WTC11 (cell line): ENCODE results near the gene SPINT2. TPM values are rescaled to one million over a fixed set of nuclear protein-coding genes. Genes with fewer than 3 reads are reported as not detected.

Experiments
- ATAC-seq: fragments of 200-7000 bp; cut with Tn5 transposase; 2 replicates; pipeline ENCODE4 v1.10.0; 2021; ENCODE audit warnings: mild to moderate bottlenecking, moderate library complexity
- Bru-seq: library from RNA; stranded (reverse); fragments of 400-500 nt; gene quantifications from one replicate; lab custom pipeline; 2021; lab: Mats Ljungman, UMichigan
- CTCF ChIA-PET: fragments of 300-600 bp; sonication (Branson Sonifier 250); formaldehyde crosslinking; loops from one replicate; lab custom pipeline; 2021; ENCODE audit warnings: antibody characterized with exemption; lab: Charles Lee
- POLR2A ChIA-PET: fragments of 350-600 bp; sonication (Branson Sonifier 250); formaldehyde crosslinking; loops from one replicate; lab custom pipeline; 2021; ENCODE audit warnings: antibody characterized with exemption; lab: Charles Lee
- DNase-seq: peaks from one replicate; pipeline ENCODE4 v3.0.0; 2021; ENCODE audit warnings: low spot score
- H3K27ac Mint-ChIP-seq: 2 replicates; pipeline ENCODE4 v1.8.0; 2021; ENCODE audit warnings: mixed read lengths
- H3K27me3 Mint-ChIP-seq: 2 replicates; pipeline ENCODE4 v1.8.0; 2021; ENCODE audit warnings: low read depth, mild to moderate bottlenecking, moderate library complexity, mixed read lengths
- H3K36me3 Mint-ChIP-seq: 2 replicates; pipeline ENCODE4 v1.8.0; 2021; ENCODE audit warnings: mixed read lengths
- H3K4me1 Mint-ChIP-seq: 2 replicates; pipeline ENCODE4 v1.8.0; 2022; ENCODE audit warnings: mixed read lengths
- H3K4me3 Mint-ChIP-seq: 2 replicates; pipeline ENCODE4 v1.8.0; 2021; ENCODE audit warnings: mild to moderate bottlenecking, moderate library complexity, mixed read lengths
- H3K9me3 Mint-ChIP-seq: 2 replicates; pipeline ENCODE4 v1.8.0; 2021; ENCODE audit warnings: mixed read lengths
- CREM ChIP-seq: sonication (generic); formaldehyde crosslinking; IDR thresholded peaks from 2 replicates; pipeline ENCODE4 v1.8.1; 2022; ENCODE audit warnings: mild to moderate bottlenecking, missing genetic modification reagents, moderate library complexity
- HMGXB4 ChIP-seq: sonication (generic); formaldehyde crosslinking; IDR thresholded peaks from 2 replicates; pipeline ENCODE4 v1.8.1; 2023; ENCODE audit warnings: mild to moderate bottlenecking, moderate library complexity, missing genetic modification reagents
- IRF1 ChIP-seq: sonication (generic); formaldehyde crosslinking; IDR thresholded peaks from 2 replicates; pipeline ENCODE4 v1.8.0; 2023; ENCODE audit warnings: missing genetic modification reagents
- KAT7 ChIP-seq: sonication (generic); formaldehyde crosslinking; IDR thresholded peaks from 2 replicates; pipeline ENCODE4 v1.8.1; 2023; ENCODE audit warnings: missing genetic modification reagents, mild to moderate bottlenecking, borderline replicate concordance
- MYBL2 ChIP-seq: sonication (generic); formaldehyde crosslinking; IDR thresholded peaks from 2 replicates; pipeline ENCODE4 v1.8.1; 2023; ENCODE audit warnings: mild to moderate bottlenecking, moderate library complexity, missing genetic modification reagents
- NFE2L1 ChIP-seq: sonication (generic); formaldehyde crosslinking; IDR thresholded peaks from 2 replicates; pipeline ENCODE4 v1.8.1; 2023; ENCODE audit warnings: missing genetic modification reagents
- NR1H2 ChIP-seq: sonication (generic); formaldehyde crosslinking; IDR thresholded peaks from 2 replicates; pipeline ENCODE4 v1.9.0; 2021; ENCODE audit warnings: mild to moderate bottlenecking, moderate library complexity, missing genetic modification reagents
- SOX15 ChIP-seq: fragments of 250-450 bp; sonication (Bioruptor Pico); IDR thresholded peaks from 2 replicates; pipeline ENCODE4 v1.9.0; 2021; ENCODE audit warnings: mild to moderate bottlenecking
- STAT6 ChIP-seq: sonication (generic); formaldehyde crosslinking; conservative IDR thresholded peaks from 2 replicates; pipeline ENCODE4 v1.8.1; 2023; ENCODE audit warnings: mild to moderate bottlenecking, low read depth, missing genetic modification reagents, moderate library complexity
- TEAD4 ChIP-seq: sonication (generic); formaldehyde crosslinking; IDR thresholded peaks from 2 replicates; pipeline ENCODE4 v1.8.0; 2022; ENCODE audit warnings: mild to moderate bottlenecking, missing genetic modification reagents
- ZNF232 ChIP-seq: sonication (generic); formaldehyde crosslinking; IDR thresholded peaks from 2 replicates; pipeline ENCODE4 v1.8.0; 2022; ENCODE audit warnings: mild to moderate bottlenecking, missing genetic modification reagents
- ZNF317 ChIP-seq: sonication (generic); formaldehyde crosslinking; IDR thresholded peaks from 2 replicates; pipeline ENCODE4 v1.8.1; 2023; ENCODE audit warnings: low read depth, mild to moderate bottlenecking, moderate library complexity, missing genetic modification reagents, borderline replicate concordance
- ZNF416 ChIP-seq: fragments of 250-450 bp; sonication (Bioruptor Pico); IDR thresholded peaks from 2 replicates; pipeline ENCODE4 v1.9.0; 2021; ENCODE audit warnings: mild to moderate bottlenecking, inconsistent platforms
- long read RNA-seq, 3 experiments: library from RNA in 1 of 3; library from capped mRNA in 1 of 3; library from polyadenylated mRNA in 1 of 3; unstranded in 2 of 3; stranded (forward) in 1 of 3; transcript quantifications; one replicate each; pipeline ENCODE4 v2.0.0, GENCODE V29; 2021
- total RNA-seq: library from RNA; stranded (reverse); gene quantifications from 3 replicates; pipeline ENCODE4 v1.2.3, GENCODE V29; 2021
- TF ChIP-seq, protein P1 (sequence below): fragments of 250-450 bp; sonication (Bioruptor Pico); IDR thresholded peaks from 2 replicates; pipeline ENCODE4 v1.9.0; 2021; ENCODE audit warnings: mild to moderate bottlenecking, borderline replicate concordance
- TF ChIP-seq, protein P2 (sequence below): sonication (generic); formaldehyde crosslinking; IDR thresholded peaks from 2 replicates; pipeline ENCODE4 v1.8.0; 2022; ENCODE audit warnings: mild to moderate bottlenecking, missing genetic modification reagents
- TF ChIP-seq, protein P3 (sequence below): fragments of 250-450 bp; sonication (Bioruptor Pico); conservative IDR thresholded peaks from 2 replicates; pipeline ENCODE4 v1.9.0; 2021; ENCODE audit warnings: mild to moderate bottlenecking
- TF ChIP-seq, protein P4 (sequence below): fragments of 250-450 bp; sonication (Bioruptor Pico); IDR thresholded peaks from 2 replicates; pipeline ENCODE4 v1.9.0; 2021; ENCODE audit warnings: mild to moderate bottlenecking

The SPINT2 gene
- total RNA-seq (335 to 400 TPM (median 358 TPM) in 3 replicates), Bru-seq, nascent RNA (percentile 73 among the genes with signal in this experiment)
- long read RNA-seq, experiment 1, transcript SPINT2-201 (7 exons, 1,802 nt) = major isoform, 885 of 964 reads
- long read RNA-seq, experiment 1, transcript SPINT2-202 (6 exons, 1,367 nt) = minor isoform, 29 of 964 reads
- long read RNA-seq, experiment 1, partial matches to known transcripts = 26 of 964 reads
- long read RNA-seq, experiment 1, other reads (novel, unspliced or antisense) = 20 of 964 reads
- long read RNA-seq, experiment 2, transcript SPINT2-204 (7 exons, 1,246 nt) = minor isoform, 5 of 480 reads
- long read RNA-seq, experiment 2, transcript SPINT2-201 (7 exons, 1,802 nt) = major isoform, 363 of 480 reads
- long read RNA-seq, experiment 2, transcript SPINT2-202 (6 exons, 1,367 nt) = minor isoform, 12 of 480 reads
- long read RNA-seq, experiment 2, partial matches to known transcripts = 72 of 480 reads
- long read RNA-seq, experiment 2, other reads (novel, unspliced or antisense) = 28 of 480 reads
- long read RNA-seq, experiment 3, transcript SPINT2-202 (6 exons, 1,367 nt) = minor isoform, 32 of 681 reads
- long read RNA-seq, experiment 3, transcript SPINT2-204 (7 exons, 1,246 nt) = minor isoform, 6 of 681 reads
- long read RNA-seq, experiment 3, transcript SPINT2-201 (7 exons, 1,802 nt) = major isoform, 603 of 681 reads
- long read RNA-seq, experiment 3, partial matches to known transcripts = 20 of 681 reads
- long read RNA-seq, experiment 3, other reads (novel, unspliced or antisense) = 20 of 681 reads

DNA sequence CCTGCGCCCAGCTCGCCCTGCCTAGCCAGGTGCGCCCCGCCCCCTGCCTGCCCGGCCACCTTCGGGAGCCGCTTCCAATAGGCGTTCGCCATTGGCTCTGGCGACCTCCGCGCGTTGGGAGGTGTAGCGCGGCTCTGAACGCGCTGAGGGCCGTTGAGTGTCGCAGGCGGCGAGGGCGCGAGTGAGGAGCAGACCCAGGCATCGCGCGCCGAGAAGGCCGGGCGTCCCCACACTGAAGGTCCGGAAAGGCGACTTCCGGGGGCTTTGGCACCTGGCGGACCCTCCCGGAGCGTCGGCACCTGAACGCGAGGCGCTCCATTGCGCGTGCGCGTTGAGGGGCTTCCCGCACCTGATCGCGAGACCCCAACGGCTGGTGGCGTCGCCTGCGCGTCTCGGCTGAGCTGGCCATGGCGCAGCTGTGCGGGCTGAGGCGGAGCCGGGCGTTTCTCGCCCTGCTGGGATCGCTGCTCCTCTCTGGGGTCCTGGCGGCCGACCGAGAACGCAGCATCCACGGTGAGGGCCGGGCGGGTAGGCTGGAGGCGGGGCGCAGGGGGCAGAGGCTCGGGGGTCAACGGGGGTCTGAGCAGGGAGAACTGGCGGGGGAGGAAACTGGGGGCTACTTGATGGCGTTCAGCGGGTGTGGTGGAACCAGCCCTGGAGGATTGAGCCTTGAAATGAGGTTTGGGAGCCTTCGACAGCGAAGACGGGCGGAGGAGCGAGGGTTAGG is at the start of gene SPINT2:
Gene SPINT2, plus strand, starts transcription at position 88 of the 727 bp plus-strand sequence. Its CDS starts 320 bp downstream, at position 408.
- no peaks in the 10 kb centered on the region; the same call in 1 of the 2 replicates for H3K36me3 Mint-ChIP-seq
- CTCF ChIA-PET = interaction anchor here (0.7 to 5.8 kb wide), 17 partner anchors 8 to 408 kb away, joined by 3 to 50 read pairs (median 5); partner anchors contain the start of genes CATSPERG, FAM98C, GGN and PPP1R14A
- ATAC-seq (peak; percentile 64), DNase-seq (peak; percentile 93)
- H3K4me1 Mint-ChIP-seq = peaks cover 53% of the 10 kb centered on the region
- H3K9me3 Mint-ChIP-seq = no peaks in the 10 kb centered on the region
- POLR2A ChIA-PET = interaction anchor here (0.5 to 2.5 kb wide), 10 partner anchors 8 to 585 kb away, joined by 3 to 20 read pairs (median 3); partner anchors contain the start of genes C19orf33, GGN, PPP1R14A and PSMD8
- H3K27ac Mint-ChIP-seq = peak within 1 kb of the TSS; percentile 99
- H3K27me3 Mint-ChIP-seq = no peaks in the 10 kb centered on the region
- peak within 1 kb of the TSS; percentile 99 for H3K4me3 Mint-ChIP-seq
- no peak for TF ChIP-seq IRF1
- no peak for TF ChIP-seq NR1H2 (CRISPR knock-in tag)
- TF ChIP-seq ZNF317 (CRISPR knock-in tag) = 0 out of 2 replicates have a peak, but pooled peaks have one; percentile 16
- peak; percentile 72 for TF ChIP-seq HMGXB4 (CRISPR knock-in tag)
- TF ChIP-seq, protein P1, sequence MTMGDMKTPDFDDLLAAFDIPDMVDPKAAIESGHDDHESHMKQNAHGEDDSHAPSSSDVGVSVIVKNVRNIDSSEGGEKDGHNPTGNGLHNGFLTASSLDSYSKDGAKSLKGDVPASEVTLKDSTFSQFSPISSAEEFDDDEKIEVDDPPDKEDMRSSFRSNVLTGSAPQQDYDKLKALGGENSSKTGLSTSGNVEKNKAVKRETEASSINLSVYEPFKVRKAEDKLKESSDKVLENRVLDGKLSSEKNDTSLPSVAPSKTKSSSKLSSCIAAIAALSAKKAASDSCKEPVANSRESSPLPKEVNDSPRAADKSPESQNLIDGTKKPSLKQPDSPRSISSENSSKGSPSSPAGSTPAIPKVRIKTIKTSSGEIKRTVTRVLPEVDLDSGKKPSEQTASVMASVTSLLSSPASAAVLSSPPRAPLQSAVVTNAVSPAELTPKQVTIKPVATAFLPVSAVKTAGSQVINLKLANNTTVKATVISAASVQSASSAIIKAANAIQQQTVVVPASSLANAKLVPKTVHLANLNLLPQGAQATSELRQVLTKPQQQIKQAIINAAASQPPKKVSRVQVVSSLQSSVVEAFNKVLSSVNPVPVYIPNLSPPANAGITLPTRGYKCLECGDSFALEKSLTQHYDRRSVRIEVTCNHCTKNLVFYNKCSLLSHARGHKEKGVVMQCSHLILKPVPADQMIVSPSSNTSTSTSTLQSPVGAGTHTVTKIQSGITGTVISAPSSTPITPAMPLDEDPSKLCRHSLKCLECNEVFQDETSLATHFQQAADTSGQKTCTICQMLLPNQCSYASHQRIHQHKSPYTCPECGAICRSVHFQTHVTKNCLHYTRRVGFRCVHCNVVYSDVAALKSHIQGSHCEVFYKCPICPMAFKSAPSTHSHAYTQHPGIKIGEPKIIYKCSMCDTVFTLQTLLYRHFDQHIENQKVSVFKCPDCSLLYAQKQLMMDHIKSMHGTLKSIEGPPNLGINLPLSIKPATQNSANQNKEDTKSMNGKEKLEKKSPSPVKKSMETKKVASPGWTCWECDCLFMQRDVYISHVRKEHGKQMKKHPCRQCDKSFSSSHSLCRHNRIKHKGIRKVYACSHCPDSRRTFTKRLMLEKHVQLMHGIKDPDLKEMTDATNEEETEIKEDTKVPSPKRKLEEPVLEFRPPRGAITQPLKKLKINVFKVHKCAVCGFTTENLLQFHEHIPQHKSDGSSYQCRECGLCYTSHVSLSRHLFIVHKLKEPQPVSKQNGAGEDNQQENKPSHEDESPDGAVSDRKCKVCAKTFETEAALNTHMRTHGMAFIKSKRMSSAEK = no peak
- peak; percentile 78; the same call in 1 of the 2 replicates for TF ChIP-seq ZNF416
- TF ChIP-seq STAT6 (CRISPR knock-in tag) = peak; percentile 95; the same call in 1 of the 2 replicates
- peak; percentile 78; the same call in 1 of the 2 replicates for TF ChIP-seq MYBL2 (CRISPR knock-in tag)
- peak; percentile 94 for TF ChIP-seq ZNF232 (CRISPR knock-in tag)
- TF ChIP-seq NFE2L1 (CRISPR knock-in tag) = 0 out of 2 replicates have a peak, but pooled peaks have one; percentile 45
- TF ChIP-seq, protein P2, sequence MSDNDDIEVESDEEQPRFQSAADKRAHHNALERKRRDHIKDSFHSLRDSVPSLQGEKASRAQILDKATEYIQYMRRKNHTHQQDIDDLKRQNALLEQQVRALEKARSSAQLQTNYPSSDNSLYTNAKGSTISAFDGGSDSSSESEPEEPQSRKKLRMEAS (CRISPR knock-in tag) = peak; percentile 95
- peak; percentile 62; the same call in 1 of the 2 replicates for TF ChIP-seq CREM (CRISPR knock-in tag)
- TF ChIP-seq, protein P3, sequence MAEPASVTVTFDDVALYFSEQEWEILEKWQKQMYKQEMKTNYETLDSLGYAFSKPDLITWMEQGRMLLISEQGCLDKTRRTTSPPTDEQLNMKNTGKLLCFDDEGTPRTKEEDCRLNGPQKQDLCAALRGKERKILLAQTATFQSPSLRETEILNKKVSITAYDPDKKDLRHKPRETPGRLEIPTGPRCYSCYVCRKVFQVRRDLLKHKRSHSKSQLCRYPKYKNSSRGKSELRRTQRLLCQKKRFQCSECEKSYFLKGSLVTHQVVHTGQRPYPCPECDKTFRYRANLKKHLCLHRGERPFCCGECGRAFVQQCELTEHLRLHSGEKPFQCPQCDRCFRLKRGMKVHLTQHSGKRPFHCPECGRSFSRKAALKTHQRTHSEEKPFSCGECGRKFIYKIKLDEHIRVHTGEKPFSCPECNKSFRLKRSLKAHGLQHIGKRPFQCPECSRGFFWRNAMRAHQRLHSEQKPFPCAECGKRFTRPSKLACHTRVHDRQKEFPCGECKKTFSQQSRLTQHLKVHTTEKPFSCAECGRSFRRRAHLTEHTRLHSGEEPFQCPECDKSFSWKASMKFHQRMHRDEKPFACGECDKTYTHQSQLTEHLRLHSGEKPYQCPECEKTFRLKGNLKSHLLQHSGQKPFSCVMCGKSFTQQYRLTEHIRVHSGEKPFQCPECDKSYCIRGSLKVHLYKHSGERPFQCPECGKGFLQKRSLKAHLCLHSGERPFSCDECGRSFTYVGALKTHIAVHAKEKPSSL (CRISPR knock-in tag) = no peak
- TF ChIP-seq, protein P4, sequence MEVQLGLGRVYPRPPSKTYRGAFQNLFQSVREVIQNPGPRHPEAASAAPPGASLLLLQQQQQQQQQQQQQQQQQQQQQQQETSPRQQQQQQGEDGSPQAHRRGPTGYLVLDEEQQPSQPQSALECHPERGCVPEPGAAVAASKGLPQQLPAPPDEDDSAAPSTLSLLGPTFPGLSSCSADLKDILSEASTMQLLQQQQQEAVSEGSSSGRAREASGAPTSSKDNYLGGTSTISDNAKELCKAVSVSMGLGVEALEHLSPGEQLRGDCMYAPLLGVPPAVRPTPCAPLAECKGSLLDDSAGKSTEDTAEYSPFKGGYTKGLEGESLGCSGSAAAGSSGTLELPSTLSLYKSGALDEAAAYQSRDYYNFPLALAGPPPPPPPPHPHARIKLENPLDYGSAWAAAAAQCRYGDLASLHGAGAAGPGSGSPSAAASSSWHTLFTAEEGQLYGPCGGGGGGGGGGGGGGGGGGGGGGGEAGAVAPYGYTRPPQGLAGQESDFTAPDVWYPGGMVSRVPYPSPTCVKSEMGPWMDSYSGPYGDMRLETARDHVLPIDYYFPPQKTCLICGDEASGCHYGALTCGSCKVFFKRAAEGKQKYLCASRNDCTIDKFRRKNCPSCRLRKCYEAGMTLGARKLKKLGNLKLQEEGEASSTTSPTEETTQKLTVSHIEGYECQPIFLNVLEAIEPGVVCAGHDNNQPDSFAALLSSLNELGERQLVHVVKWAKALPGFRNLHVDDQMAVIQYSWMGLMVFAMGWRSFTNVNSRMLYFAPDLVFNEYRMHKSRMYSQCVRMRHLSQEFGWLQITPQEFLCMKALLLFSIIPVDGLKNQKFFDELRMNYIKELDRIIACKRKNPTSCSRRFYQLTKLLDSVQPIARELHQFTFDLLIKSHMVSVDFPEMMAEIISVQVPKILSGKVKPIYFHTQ (CRISPR knock-in tag) = no peak
- TF ChIP-seq TEAD4 = no peak
- no peak for TF ChIP-seq SOX15 (CRISPR knock-in tag)
- TF ChIP-seq KAT7 (CRISPR knock-in tag) = 0 out of 2 replicates have a peak, but pooled peaks have one; percentile 16
